Suppressor macrophage treated with lipopolysaccharide for 4 hours (primary cell): Measurements from ENCODE around the gene STK4.

Experiments
- DNase-seq: peaks from one replicate; pipeline ENCODE4 v3.0.0-alpha.2; 2020

The STK4 gene

DNA sequence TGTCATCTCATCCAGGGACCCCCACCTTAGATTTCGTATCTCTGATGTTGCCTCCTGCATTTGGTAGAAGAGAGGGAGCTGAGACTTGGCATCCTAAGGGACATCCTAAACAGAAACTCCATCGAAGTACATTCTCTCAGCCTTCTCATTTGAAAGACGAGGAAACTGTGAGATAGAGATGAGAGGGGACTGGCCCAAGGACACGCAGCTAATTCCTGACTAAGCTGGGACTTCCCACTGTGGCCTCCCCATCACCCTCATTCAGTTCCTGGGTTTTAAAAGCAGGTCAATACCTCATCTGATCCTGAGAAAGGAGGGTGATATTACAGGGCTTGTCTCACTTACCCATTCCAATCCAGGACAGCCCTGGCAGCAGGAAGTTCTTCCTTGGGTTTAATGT is 149.5 kb downstream of the STK4 start:
- no peak for DNase-seq

GRCh38 chr20:45117581-45117980 is 151.3 kb downstream of the STK4 start:
- DNase-seq = no peak

DNA sequence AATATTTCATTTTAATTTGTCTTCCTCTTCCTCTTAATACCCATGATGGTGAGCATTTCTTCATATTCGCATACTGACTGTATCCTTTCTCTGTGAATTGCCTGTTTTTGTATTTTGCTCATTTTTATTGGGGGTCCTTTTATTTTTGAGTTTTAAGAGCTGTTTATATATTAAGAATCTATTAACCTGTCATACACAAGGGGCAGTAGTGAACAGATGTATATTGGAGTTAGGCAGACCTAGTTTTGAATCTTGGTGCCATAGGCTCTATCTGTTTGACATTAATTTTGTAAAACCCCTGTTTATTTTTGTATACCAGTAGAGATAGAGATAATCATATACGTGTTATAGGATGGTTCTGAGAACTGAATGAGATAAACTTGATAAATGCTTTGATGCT is 151.7 kb downstream of the STK4 start:
- no peak for DNase-seq

GRCh38 chr20:45119556-45120266 is 153.4 kb downstream of the STK4 start:
- no peak for DNase-seq

- no peak for DNase-seq
Measured at GRCh38 chr20:45121388-45121787, 155.1 kb downstream of the STK4 start.

- no peak for DNase-seq
Measured at GRCh38 chr20:45124365-45124764, 158.1 kb downstream of the STK4 start, which contains the start of gene WFDC12. Gene WFDC12, minus strand, starts transcription at chr20:45124465. Its CDS starts 18 bp downstream, at chr20:45124447.

DNA sequence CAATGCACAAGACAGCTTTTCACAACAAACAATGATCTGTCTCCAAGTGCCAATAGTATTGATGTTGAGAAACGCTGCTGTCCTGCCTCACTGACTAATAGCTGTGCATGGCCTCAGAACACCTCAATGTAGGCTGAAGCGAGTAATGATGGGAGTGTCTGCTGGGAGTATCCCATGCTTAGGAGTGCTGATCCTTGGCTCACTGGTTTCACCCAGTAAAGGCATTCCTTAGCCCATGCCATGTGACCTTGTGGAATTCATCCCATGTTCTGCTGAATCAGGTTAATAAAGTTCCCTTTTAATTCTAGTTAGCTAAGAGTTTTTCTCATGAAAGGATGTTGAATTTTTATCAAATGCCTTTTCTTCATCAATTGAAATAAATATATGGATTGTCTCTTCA is 161.8 kb downstream of the STK4 start:
- DNase-seq = no peak
